ENCODE measurements around the gene LDB3. TPM values are rescaled to one million over a fixed set of nuclear protein-coding genes. Genes with fewer than 3 reads are reported as not detected.

Gene LDB3
- polyA plus RNA-seq, 1 experiment: 0.83 TPM

GRCh38 chr10:86635402-86635801 lies 32.9 kb upstream of the LDB3 start:
- DNase-seq (ENCODE audit: low read depth): peak; percentile 91
- TF ChIP-seq CTCF (IDR thresholded peaks at IDR 0.05; ENCODE audit: insufficient read depth, low read depth, low read length): no peak
- H3K27me3 ChIP-seq (ENCODE audit: control insufficient read depth, insufficient read depth, low read length): no peaks in the 10 kb centered on the region
- POLR2A ChIA-PET: no interaction called here
- no peaks in the 10 kb centered on the region for H3K36me3 ChIP-seq (ENCODE audit: control insufficient read depth, insufficient read depth, low read length)
- no peak overlapping the region for H3K4me3 ChIP-seq (ENCODE audit: low read depth, low read length)
- CTCF ChIA-PET: no interaction called here

- DNase-seq (ENCODE audit: low read depth): no peak
- TF ChIP-seq CTCF (IDR thresholded peaks at IDR 0.05; ENCODE audit: insufficient read depth, low read depth, low read length): no peak
- ChIA-PET CTCF (interaction anchor here (1.4 kb wide), 1 partner anchor 9 kb away, joined by 4 read pairs; no protein-coding TSS in a partner anchor), POLR2A (no interaction called here)
- Histone ChIP-seq H3K4me3 (ENCODE audit: low read depth, low read length) (no peak overlapping the region), H3K27me3 (ENCODE audit: control insufficient read depth, insufficient read depth, low read length) (peaks cover 2% of the 10 kb centered on the region; the same call in 1 of the 2 replicates), H3K36me3 (ENCODE audit: control insufficient read depth, insufficient read depth, low read length) (no peaks in the 10 kb centered on the region)
Observed at GRCh38 chr10:86636311-86636710, 32.0 kb upstream of the LDB3 start.

GRCh38 chr10:86642021-86642420 lies 26.3 kb upstream of the LDB3 start:
- H3K36me3 ChIP-seq (ENCODE audit: control insufficient read depth, insufficient read depth, low read length): no peaks in the 10 kb centered on the region
- ChIA-PET CTCF (interaction anchor here (0.7 to 1.9 kb wide), 8 partner anchors 9 to 257 kb away, joined by 3 to 9 read pairs (median 4); no protein-coding TSS in a partner anchor), POLR2A (no interaction called here)
- H3K27me3 ChIP-seq (ENCODE audit: control insufficient read depth, insufficient read depth, low read length): peaks cover 2% of the 10 kb centered on the region; the same call in 1 of the 2 replicates
- no peak for DNase-seq (ENCODE audit: low read depth)
- H3K4me3 ChIP-seq (ENCODE audit: low read depth, low read length): no peak overlapping the region
- TF ChIP-seq CTCF (IDR thresholded peaks at IDR 0.05; ENCODE audit: insufficient read depth, low read depth, low read length): no peak

GRCh38 chr10:86642499-86642898 lies 25.8 kb upstream of the LDB3 start:
- Histone ChIP-seq H3K36me3 (ENCODE audit: control insufficient read depth, insufficient read depth, low read length) (no peaks in the 10 kb centered on the region), H3K27me3 (ENCODE audit: control insufficient read depth, insufficient read depth, low read length) (peaks cover 2% of the 10 kb centered on the region; the same call in 1 of the 2 replicates), H3K4me3 (ENCODE audit: low read depth, low read length) (no peak overlapping the region)
- DNase-seq (ENCODE audit: low read depth): no peak
- ChIA-PET POLR2A (no interaction called here), CTCF (interaction anchor here (0.7 to 1.9 kb wide), 8 partner anchors 9 to 46 kb away, joined by 3 to 9 read pairs (median 4); no protein-coding TSS in a partner anchor)
- TF ChIP-seq CTCF (IDR thresholded peaks at IDR 0.05; ENCODE audit: insufficient read depth, low read depth, low read length): 0 out of 2 replicates have a peak, but pooled peaks have one; percentile 10

GRCh38 chr10:86644152-86644793 lies 24.0 kb upstream of the LDB3 start:
- Histone ChIP-seq H3K36me3 (ENCODE audit: control insufficient read depth, insufficient read depth, low read length) (no peaks in the 10 kb centered on the region), H3K4me3 (ENCODE audit: low read depth, low read length) (no peak overlapping the region), H3K27me3 (ENCODE audit: control insufficient read depth, insufficient read depth, low read length) (peaks cover 2% of the 10 kb centered on the region; the same call in 1 of the 2 replicates)
- ChIA-PET CTCF (interaction anchor here (0.9 to 1.6 kb wide), 4 partner anchors 8 to 244 kb away, joined by 3 to 5 read pairs (median 4); no protein-coding TSS in a partner anchor), POLR2A (no interaction called here)
- TF ChIP-seq CTCF (IDR thresholded peaks at IDR 0.05; ENCODE audit: insufficient read depth, low read depth, low read length): peak; percentile 46
- no peak for DNase-seq (ENCODE audit: low read depth)

Data from BJ (cell line).